ENCODE results near the gene RRP8. TPM values are rescaled to one million over a fixed set of nuclear protein-coding genes. Genes with fewer than 3 reads are reported as not detected.

Gene RRP8
- total RNA-seq, 1 donor from 2014 or later: 15.1 TPM

DNA sequence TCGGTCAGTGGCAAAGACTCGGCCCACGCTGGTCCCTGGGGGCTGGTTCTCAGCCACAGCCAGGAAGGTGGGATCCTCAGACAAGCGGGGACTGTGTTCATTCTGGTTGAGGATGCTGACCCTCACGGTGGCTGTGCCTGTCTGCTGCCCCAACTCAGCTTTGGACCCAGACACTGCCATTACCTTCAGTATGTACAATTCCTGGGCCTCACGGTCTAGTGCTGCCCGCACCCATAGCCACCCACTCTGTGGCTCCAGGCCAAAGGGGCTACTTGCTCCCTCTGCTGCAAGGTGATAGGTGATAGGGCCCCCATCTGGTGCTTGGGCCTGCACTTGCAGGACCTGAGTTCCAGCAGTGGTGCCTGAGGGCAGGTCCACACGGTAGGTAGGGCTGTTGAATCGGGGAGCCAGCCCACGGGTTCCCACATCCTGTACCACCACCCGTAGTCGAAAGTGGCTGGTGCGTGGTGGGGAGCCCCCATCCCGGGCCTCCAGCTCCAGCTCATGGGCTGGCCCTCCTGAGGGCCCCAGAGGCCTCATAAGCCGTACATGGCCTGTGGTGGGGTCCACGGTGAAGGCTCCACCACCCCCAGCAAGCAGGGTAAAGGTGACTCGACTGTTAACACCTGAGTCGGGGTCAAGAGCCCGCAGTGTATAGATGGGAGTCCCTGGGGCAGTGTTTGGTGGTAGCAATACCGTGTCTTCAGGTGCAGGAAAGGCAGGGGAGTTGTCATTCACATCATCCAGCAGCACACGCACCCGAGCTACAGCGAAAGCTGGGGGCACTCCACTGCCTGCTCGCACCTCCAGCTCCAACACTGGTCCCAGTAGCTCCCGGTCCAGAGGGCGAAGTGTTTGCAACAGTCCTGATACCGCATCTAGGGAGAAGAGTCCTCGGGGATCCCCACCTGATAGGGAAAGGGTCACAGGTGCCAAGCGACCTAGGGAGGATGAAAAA is 29.0 kb upstream of the RRP8 start:
- DNase-seq: no peak

DNA sequence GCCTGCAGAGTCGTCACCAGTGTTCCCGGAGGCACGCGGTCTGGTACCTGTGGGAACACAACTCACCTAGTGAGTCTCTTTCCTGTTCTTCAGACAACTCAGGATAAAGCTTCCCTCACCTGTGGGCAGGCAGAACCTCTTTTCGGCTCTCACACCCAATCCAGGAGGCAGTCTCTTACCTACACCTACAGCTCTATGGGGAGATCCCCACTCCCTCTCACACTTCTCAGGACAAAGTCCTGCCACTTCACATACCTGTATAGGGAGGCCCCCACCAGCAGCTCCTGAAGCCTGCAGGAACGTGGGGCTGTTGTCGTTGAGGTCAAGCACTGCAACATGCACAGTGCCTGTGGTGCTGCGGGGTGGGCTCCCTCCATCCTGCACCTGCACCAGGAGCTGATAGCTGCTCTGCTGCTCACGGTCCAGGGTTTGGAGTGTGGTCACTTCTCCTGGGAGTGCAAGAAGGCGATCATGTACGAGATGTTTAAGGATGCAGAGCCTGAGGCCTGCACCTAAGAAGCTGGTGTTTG is 28.0 kb upstream of the RRP8 start:
- DNase-seq: no peak

DNA sequence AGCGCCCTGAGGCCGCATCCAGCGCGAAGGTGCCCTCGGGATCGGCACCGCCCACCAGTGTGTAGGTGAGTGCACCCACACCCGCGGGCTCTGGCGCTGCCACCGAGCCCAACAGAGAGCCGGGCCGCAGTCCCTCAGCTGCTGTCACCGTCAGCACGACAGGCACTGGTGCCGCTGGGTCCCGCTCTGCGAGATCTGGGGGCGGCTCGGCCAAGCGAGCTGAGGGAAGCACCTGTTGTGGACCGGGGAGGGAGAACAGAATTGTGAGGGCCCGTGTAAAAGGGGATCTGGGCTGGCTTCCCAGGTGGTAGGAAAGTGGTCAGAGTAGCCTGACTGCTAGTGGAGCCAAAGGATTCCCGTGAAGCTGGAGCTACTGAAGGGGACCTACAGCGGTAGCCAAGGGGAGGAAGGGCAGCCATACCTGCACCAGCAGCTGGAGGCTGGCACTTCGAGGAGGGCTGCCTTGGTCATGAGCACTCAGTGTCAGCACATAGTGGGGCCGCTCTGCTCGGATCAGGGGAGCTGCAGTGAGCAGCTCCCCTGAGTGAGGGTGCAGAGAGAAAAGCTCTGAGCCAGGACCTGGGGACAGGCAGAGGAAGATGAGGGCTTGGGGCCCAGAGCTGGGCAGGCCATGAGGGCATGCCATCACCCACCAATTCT is 27.3 kb upstream of the RRP8 start:
- DNase-seq: no peak

DNA sequence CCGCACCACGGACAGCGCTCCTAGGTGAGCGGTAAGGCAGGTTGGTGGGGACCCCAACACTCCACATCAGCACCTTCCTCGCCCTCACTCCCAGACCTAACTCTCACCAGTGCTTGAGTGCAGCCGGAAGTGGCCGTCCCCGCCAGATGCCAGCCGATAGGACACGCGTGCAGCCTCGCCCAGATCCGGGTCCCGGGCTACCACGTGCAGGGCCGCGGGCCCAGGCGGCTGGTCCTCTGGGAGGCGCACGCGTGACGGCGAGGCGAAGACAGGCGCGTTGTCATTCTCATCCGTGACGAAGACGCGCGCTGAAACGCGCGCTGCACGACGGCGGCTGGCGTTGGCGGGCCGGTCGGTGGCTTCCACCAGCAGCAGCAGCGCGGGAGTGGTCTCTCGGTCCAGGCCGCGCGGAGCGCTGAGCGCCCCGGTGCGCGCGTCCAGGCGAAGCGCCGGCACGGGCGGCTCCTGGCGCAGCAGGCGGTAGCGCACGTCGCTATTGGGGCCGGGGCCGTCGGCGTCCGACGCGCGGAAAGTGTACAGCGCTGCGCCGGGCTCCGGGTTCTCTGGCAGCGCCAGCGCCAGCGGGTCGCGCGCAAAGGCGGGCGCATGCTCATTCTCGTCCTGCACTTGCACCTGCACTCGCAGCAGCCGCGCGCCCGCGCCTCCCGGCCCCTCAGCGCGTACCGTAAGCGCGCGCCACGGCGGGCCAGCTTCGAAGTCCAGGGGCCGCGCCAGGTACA is 26.6 kb upstream of the RRP8 start:
- DNase-seq: no peak

DNA sequence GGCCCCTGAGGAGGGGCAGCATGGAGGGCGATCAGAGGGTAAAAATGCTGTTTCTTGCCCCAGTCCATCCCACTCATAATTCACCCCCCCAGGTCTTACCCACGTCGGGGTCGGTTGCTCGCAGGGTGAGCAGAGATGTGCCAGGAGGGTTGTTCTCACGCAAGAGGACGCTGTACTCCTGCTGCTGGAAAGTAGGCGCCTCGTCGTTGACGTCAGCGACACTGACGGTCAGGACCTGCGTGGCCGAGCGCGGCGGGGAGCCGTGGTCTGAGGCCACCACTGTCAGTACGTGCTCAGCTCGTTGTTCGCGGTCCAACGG is 26.1 kb upstream of the RRP8 start:
- DNase-seq: no peak

DNA sequence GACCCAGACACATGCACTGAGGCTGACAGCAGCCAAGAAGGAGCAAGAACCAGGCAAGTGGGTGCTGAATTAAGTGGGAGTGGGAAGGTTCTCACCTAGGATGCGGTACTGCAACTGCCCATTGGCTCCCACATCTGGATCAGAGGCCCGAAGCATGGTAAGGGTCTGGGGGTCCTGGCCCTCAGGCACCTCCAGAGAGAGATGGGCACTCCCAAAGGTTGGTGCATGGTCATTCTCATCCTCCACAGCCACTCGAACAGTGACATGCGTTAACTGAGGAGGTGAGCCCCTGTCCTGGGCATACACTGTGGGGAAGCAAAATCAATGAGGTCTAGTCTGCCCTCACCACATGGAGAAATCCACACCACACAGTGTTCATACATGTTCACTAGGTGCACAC is 25.1 kb upstream of the RRP8 start:
- no peak for DNase-seq

DNA sequence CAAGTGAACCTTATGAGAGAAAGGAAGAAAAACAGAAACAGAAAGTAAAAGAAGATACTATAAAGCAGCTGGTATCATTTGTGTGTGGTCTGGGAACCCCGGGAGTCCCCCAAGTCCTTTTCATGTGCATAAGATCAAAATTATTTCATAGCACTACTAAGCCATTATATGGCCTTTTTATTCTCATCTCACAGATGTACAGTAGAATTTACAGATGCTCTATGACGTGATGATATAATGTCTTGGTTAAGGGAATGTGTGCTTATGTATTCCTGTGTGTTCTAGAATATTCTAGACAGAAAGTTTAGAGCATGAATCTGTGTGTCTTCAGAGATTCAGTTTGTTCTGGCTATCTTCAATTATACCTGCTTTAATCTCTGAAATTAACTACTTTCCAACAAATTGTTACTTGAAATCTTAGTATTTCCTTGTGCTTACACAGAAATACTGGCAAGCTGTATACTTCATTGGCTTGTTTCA is 24.4 kb upstream of the RRP8 start:
- no peak for DNase-seq

DNA sequence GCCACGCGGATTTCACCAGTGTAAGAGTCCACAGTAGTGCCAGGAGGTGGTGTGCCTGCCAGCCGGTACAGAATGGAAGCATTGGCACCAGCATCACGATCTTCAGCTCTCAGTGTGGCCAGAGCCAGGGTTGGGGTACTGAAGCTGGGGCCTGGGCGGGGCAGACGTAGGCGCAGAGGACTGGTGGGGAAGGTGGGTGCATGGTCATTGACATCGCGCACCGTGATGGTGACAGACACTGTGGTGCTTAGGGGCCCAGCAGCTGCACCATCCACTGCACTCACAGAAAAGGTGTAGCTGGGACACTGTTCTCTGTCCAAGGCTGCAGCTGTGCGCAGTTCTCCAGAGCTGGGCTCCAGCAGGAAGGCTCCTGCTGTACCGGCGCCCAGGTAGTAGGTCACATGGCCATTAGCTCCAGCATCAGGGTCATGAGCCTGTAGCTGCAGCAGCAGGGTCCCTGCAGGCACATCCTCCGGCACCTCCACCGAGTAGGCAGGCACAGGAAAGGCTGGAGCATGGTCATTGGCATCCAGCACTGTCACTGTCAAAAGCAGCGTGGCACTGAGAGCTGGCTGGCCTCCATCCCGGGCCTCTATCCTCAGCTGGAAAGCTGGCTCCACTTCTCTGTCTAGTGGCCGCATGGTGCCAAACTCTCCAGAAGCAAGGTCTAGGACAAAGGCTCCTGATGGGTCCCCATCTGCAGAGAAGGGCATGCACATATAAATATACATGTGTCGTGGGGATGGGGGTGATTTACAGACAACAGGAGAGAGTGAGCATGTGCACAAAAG is 23.8 kb upstream of the RRP8 start:
- no peak for DNase-seq

DNA sequence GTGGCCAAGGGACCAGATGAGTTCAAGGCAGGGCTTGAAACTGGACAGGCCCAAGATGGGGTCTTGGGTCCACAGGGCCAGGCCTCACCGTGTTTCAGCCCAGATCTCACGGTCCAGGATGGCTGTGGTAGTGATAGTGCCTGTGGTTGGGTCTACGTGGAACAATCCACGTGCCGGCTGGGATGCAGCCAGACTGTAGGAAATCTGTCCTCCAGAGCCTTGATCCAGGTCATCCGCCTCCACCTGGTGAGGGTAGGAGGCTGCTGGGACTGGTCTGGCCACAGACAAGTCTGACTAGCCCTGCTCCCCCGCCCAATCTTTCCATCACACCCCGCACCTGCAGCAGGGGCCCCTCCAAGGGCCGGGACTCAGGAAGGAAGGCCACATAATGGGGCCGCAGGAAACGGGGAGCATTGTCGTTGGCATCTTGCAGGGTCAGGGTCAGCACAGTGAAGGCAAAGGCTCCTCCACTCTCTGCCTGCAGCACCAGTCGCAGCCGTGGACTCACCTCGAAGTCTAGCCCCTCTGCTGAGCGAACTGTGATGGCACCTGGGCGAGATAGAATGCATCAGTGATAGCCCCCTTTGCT is 22.5 kb upstream of the RRP8 start:
- no peak for DNase-seq

DNA sequence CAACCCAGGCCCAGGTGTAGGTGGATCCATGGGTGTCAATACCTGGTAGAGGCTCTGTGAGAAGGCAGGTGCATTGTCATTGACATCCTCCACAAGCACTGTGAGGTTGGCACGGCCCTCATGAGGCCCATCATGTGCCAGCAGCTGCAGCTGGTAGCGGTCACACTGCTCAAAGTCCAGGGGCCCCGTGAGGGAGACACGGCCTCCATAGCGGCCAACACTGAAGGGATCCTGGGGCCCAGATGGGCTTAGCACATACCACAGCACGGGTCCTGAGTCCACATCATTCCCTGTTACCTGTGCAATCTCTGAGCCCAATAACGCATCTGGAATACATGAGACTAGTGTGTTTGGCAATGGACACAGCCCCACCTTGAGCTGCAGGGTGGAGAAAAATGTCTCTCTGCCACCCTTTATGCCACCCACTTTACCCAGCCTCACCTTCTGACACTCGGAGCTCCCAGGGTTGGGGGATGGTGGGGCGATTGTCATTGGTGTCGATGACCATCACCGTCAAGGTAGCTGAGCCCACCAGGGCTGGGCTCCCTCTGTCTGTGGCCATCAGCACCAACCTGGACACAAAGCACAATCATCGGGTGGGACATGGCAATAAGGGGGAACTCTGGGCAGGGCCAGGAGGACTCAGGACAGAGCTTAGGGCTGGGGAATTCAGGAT is 21.9 kb upstream of the RRP8 start:
- no peak for DNase-seq

DNA sequence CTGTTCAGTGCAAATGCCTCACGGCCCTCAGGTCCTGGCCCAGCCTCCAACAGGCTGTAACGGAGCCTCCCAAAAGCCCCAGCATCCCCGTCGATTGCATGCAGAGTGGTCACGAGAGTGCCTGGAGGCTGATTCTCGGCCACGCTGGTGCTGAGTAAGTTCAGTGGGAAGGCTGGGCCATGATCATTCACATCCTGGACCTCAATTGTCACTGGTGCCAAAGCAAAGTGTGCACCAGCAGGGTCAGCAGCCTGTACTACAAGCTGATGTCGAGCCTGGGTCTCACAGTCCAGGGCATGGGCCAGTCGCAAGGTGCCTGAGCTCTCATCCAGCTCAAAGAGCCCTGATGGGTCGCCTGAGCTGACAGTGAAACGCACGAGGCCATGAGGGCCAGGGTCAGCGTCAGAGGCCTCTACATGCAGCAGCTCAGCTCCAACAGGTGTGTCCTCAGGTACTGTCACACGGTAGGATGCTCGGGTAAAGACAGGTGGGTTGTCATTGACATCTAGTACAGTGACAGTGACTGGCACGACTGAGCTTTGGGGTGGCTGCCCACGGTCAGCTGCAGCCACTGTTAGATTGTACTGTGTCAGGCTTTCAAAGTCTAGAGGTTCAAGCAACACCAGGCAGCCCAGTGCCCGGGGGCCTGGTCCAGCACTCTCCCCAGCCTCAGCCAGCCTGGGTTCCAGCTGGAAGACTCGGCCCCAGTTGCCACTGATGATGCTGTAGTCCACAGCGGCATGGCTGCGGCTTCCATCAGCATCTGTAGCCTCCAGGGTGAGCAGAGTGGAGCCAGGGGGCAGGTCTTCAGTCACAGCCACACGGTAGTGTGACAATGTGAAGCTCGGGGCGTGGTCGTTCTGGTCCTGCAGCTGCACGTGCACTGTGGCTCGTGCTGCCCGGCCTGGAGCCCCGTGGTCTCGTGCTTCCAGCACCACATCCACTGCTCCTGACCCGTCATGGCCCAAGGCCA is 20.3 kb upstream of the RRP8 start:
- DNase-seq: no peak

DNA sequence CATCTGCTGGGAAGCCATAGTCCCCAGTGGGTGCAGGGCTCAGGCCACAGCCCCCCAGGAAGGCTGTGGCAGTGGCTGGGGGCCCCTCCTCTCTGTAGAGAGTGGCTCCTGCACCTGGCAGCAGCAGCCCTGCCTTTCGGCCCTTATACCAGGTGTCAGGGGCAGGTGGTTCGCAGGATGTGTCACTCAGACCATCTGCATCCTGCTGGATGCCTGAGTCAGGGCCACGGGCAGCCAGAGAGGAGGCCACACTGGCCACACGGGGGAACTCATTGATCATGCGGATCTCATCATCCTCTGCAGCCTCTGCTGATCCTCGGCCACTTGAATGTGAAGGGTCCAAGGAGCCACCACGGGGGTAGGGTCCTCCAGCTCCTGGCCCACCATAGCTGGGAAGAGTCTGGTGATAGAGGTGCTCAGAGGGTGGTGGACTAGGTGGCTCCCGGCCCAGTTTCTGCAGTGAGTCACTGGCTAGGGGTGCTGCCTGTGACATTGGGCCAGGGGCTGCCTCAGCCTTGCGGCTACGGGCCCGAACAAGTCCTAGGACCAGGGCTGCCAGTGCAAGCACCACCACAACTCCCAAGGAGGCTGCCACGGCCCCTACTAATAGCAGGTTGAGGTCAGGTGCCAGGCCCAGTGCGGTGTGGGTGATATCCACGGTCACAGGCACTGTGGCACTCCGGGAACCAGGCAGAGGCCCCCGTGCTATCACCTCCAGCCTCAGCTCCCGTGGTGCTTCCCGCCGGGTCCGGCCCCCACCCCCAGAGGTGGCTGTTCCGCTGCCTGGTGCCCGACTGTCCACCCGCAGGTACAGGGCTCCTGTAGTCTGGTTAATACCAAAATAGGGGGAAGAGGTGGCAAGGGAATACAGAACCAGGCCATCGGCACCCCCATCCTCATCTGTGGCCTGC is 19.1 kb upstream of the RRP8 start:
- DNase-seq: peak; percentile 77

DNA sequence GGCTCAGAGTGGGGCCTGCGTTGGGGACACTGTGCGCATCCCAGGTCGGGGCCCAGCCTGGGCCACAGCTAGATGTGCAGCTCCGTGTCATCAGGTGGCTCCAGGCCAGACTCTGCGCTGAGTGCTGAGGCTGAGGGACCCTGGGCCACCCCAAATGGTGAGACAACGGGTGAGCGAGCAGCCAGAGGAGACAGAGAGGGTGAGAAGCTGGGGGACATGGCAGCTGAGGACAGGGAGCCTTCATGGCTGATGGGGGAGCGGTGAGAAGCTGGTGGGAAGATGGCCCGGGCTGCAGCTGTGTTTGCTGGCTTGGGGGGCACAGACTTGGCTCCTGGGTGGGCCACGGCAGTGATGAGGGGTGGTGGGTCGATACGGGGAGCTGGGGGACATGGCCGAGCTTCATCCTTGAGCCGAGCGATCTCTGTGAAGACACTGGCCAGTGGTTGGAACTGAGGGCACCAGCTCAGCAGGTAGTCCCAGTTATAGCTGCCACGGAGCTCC is 18.3 kb upstream of the RRP8 start:
- no peak for DNase-seq

DNA sequence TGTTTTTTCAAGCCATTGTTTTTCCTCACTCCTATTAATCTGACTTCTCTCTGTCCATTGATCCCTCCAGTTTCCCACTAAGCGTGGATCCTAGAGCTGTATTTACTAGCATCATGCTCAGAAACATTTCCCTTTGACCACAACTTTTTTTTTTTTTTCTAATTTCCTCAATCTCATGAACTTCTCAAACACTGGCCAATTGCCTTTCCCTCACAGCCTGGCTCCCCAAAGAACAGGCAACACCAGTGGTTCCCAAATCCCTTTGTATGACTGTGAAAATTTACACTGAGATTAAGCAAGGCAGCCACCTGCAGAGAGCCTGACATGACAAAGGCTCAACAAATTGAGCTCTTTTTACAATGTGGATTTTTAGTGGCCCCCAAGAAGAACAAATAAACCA is 17.2 kb upstream of the RRP8 start:
- no peak for DNase-seq

DNA sequence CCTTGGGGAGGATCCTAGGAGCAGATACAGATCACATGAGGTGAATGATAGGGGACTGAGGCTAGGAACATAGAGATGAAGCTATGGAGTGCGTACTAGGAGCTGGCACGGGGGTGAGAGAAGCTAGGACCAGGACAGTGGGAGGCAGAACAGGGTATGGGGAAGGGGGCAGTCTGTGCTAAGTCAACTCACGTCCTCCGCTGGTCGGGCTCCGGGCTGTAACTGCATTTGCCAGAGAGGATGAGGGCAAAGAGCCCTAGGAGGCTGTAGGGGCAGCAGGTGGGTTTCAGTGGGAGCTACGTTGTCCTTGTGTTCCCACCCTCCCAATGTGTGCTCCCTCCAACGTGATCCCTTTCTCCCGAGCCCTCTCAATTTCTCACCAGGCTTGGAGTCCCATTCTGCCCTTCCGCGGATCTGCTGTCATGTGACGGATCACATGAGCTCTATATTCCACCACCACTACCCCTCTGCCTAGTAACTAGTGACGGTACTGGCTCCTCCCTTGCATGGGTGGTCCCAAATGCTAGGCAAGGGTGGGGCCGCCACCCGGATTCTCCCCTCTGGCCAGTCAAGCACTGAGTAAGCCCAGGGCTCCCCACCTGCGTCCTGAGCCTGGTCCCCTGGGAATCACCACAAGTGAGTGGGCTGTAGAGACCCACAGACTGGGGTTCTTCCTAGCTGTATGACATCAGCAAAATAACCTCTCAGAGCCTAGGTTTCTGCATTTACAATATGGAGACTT is 15.8 kb upstream of the RRP8 start, which contains the start of gene TPP1:
Gene TPP1 (minus strand): TSS at position 419 of the 742 bp plus-strand sequence. CDS start 22 bp downstream, at position 397.
- DNase-seq: peak; percentile 98

DNA sequence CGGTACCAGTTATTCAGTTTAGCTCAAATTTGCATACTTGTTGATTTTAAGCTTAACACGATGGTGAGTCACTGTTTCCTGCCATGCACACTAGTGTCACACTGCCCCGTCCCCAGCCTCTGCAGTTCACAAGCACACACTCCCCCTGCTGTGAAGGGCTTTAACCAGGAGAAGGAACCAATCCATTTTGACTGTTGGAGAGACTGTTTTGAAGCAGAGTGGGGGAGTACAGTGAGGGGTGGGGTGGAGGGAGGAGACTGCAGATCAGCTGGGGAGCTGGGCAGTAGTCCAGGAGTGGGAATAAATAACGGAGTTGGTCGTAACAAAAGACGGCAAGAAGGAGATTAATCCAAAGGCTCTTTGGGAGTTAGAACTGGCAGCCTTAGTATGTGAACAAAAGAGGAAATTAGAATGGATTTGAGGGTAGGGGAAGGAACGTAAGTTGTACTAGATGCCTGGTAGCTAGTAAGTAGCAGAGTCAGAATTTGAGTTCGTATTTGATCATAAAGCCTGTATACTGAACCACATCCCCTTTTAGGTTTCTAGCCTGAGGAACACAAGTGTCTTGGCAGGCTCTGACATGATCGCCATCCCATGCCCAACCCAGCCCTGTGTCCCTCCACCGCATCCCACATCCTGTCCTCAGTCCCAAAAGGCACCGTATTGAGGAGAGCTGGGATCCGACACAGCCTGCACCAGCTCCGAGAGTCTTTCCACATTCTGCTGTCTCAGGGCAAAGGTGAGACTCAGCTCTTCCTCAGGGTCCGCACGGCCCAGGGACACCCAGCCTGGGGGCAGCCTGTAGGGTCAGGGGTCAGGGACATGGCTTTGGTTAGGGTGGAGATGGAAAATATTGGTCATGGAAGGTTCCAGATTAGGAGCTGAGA is 14.9 kb upstream of the RRP8 start:
- DNase-seq: peak; percentile 91

DNA sequence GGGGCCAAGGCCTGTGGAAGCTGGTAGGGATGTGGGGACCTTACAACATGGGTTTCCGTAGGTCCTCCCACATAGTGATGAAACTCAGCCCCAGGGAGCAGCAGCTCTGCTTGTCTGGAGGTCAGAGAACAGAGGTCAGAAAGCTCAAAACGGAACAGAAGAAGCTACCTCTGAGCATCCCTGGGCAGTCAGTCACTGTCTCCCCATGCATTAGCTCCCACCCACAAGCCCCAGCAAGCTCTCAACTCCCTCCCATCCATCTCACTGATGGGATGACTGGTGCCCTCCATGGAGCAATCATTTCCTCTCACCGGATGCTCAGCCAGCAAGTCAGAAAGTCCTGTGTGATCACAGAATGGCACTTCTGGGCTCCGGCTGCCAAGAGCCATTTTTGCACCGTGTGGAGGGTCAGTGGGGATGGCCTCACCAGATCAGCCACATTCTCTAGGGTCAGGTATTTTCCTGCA is 13.9 kb upstream of the RRP8 start:
- DNase-seq: peak; percentile 65

Measured in dermis blood vessel endothelial cell (primary cell).